ENCODE measurements around the gene USO1. TPM values are rescaled to one million over a fixed set of nuclear protein-coding genes. Genes with fewer than 3 reads are reported as not detected.
A peak's percentile ranks its signal among the peaks of the same experiment; 100 is the strongest.
"Not testable (repeated sequence)": the region's sequence is repeated elsewhere in the genome, so short reads cannot be mapped to it uniquely, and the experiment has no call there.

The USO1 gene
- total RNA-seq, 3 donors from 2014 or later (not counting 1 experiment from before 2014, with no cell fraction given) = 29.7 to 38.4 (median 32.2) TPM

DNA sequence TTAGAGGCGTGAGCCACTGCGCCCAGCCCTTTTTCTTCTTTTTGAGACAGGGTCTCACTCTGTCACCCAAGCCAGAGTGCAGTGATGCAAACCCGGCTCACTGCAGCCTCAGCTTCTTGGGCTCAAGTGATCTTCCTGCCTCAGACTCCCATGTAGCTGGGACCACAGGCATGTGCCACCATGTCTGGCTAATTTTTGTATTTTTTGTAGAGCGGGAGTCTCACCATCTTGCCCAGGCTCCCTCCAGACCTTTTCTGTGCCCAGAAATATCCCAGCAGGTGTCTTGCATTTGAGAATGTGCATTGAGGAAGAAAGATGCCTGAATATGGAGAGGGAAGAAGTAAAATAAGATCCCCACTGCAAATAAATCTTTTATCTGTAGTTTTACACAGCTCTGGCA lies 119.2 kb downstream of the USO1 start:
- Mint-ChIP-seq H3K36me3 (no peaks in the 10 kb centered on the region), H3K27me3 (ENCODE audit: low read depth in 2 of 2) (no peaks in the 10 kb centered on the region), H3K4me1 (peaks cover 0 to 4% of the 10 kb centered on the region in 2 donors), H3K4me3 (no peak overlapping the region), H3K9me3 (no peaks in the 10 kb centered on the region), H3K27ac (no peak overlapping the region)
- DNase-seq (no peak), ATAC-seq (no peak)
- Histone ChIP-seq H3K4me1 (ENCODE audit: control insufficient read depth, insufficient read depth, low read length) (no peaks in the 10 kb centered on the region), H3K27ac (ENCODE audit: low read length) (no peak overlapping the region), H3K4me3 (ENCODE audit: low read length) (no peak overlapping the region), H3K9me3 (ENCODE audit: control insufficient read depth, insufficient read depth, low read length) (no peaks in the 10 kb centered on the region), H3K27me3 (ENCODE audit: control insufficient read depth, insufficient read depth, low read length) (no peaks in the 10 kb centered on the region), H3K36me3 (ENCODE audit: control insufficient read depth, insufficient read depth, low read length) (no peaks in the 10 kb centered on the region)
- intact Hi-C loops (cut with micrococcal nuclease) = no loop called here
- WGBS (ENCODE audit: insufficient coverage) = 89% methylated on average over 4 of the region's 4 CpGs
- TF ChIP-seq, protein P1, sequence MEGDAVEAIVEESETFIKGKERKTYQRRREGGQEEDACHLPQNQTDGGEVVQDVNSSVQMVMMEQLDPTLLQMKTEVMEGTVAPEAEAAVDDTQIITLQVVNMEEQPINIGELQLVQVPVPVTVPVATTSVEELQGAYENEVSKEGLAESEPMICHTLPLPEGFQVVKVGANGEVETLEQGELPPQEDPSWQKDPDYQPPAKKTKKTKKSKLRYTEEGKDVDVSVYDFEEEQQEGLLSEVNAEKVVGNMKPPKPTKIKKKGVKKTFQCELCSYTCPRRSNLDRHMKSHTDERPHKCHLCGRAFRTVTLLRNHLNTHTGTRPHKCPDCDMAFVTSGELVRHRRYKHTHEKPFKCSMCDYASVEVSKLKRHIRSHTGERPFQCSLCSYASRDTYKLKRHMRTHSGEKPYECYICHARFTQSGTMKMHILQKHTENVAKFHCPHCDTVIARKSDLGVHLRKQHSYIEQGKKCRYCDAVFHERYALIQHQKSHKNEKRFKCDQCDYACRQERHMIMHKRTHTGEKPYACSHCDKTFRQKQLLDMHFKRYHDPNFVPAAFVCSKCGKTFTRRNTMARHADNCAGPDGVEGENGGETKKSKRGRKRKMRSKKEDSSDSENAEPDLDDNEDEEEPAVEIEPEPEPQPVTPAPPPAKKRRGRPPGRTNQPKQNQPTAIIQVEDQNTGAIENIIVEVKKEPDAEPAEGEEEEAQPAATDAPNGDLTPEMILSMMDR (IDR thresholded peaks at IDR 0.05) = no peak

- Mint-ChIP-seq H3K9me3 (no peaks in the 10 kb centered on the region), H3K4me3 (no peak overlapping the region), H3K4me1 (peaks cover 0 to 4% of the 10 kb centered on the region in 2 donors), H3K27me3 (ENCODE audit: low read depth in 2 of 2) (no peaks in the 10 kb centered on the region), H3K36me3 (no peaks in the 10 kb centered on the region), H3K27ac (no peak overlapping the region)
- H3K4me1 ChIP-seq (ENCODE audit: control insufficient read depth, insufficient read depth, low read length) = no peaks in the 10 kb centered on the region
- H3K36me3 ChIP-seq (ENCODE audit: control insufficient read depth, insufficient read depth, low read length) = no peaks in the 10 kb centered on the region
- intact Hi-C loops (cut with micrococcal nuclease) = no loop called here
- no peaks in the 10 kb centered on the region for H3K9me3 ChIP-seq (ENCODE audit: control insufficient read depth, insufficient read depth, low read length)
- no peak overlapping the region for H3K27ac ChIP-seq (ENCODE audit: low read length)
- WGBS (ENCODE audit: insufficient coverage) = 95% methylated on average over 3 of the region's 3 CpGs
- H3K4me3 ChIP-seq (ENCODE audit: low read length) = no peak overlapping the region
- TF ChIP-seq, protein P1 (IDR thresholded peaks at IDR 0.05) = no peak
- ATAC-seq = no peak
- DNase-seq = no peak
- no peaks in the 10 kb centered on the region for H3K27me3 ChIP-seq (ENCODE audit: control insufficient read depth, insufficient read depth, low read length)
Observed at GRCh38 chr4:75844151-75844662, 119.8 kb downstream of the USO1 start.

GRCh38 chr4:75845992-75846391 lies 121.6 kb downstream of the USO1 start:
- H3K27ac ChIP-seq (ENCODE audit: low read length) = no peak overlapping the region
- no peaks in the 10 kb centered on the region for H3K36me3 Mint-ChIP-seq
- no peak overlapping the region for H3K27ac Mint-ChIP-seq
- H3K27me3 Mint-ChIP-seq (ENCODE audit: low read depth in 2 of 2) = peaks cover 0 to 3% of the 10 kb centered on the region in 2 donors
- H3K27me3 ChIP-seq (ENCODE audit: control insufficient read depth, insufficient read depth, low read length) = no peaks in the 10 kb centered on the region
- intact Hi-C loops (cut with micrococcal nuclease) = no loop called here
- WGBS (ENCODE audit: insufficient coverage) = 86% methylated on average over 2 of the region's 2 CpGs
- TF ChIP-seq, protein P1 (IDR thresholded peaks at IDR 0.05) = no peak
- H3K4me3 Mint-ChIP-seq = no peak overlapping the region
- no peak for DNase-seq
- H3K36me3 ChIP-seq (ENCODE audit: control insufficient read depth, insufficient read depth, low read length) = no peaks in the 10 kb centered on the region
- H3K9me3 Mint-ChIP-seq = no peaks in the 10 kb centered on the region
- peaks cover 0 to 4% of the 10 kb centered on the region in 2 donors for H3K4me1 Mint-ChIP-seq
- H3K4me3 ChIP-seq (ENCODE audit: low read length) = no peak overlapping the region
- ATAC-seq = no peak
- H3K4me1 ChIP-seq (ENCODE audit: control insufficient read depth, insufficient read depth, low read length) = no peaks in the 10 kb centered on the region
- H3K9me3 ChIP-seq (ENCODE audit: control insufficient read depth, insufficient read depth, low read length) = no peaks in the 10 kb centered on the region

DNA sequence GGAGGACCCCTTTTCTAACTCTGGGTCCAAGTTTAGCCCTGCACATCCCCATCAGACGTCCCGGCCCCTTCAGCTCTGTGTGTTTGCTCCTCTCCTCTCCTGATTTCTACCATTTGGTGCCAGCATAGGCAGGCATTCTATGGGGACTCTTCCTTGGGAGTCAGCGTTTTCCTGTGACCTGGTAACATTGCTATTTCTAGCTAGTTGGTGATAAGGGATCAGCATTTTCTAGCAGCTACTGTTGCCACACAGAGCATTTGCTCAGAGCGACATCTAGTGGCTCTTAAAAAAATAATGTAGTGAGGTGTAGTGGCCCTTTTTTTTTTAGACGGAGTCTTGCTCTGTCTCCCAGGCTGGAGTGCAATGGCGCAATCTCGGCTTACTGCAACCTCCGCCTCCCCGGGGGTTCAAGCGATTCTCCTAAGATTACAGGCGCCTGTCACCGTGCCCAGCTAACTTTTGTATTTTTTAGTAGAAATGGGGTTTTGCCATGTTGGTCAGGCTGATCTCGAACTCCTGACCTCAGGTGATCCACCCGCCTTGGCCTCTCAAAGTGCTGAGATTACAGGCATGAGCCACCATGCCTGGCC lies 123.9 kb downstream of the USO1 start:
- H3K4me1 ChIP-seq (ENCODE audit: control insufficient read depth, insufficient read depth, low read length); H3K36me3 Mint-ChIP-seq; H3K27me3 Mint-ChIP-seq (ENCODE audit: low read depth in 2 of 2); H3K36me3 ChIP-seq (ENCODE audit: control insufficient read depth, insufficient read depth, low read length); H3K27me3 ChIP-seq (ENCODE audit: control insufficient read depth, insufficient read depth, low read length); H3K9me3 Mint-ChIP-seq; H3K4me3 ChIP-seq (ENCODE audit: low read length); H3K4me1 Mint-ChIP-seq; intact Hi-C loops (cut with micrococcal nuclease); H3K4me3 Mint-ChIP-seq; H3K9me3 ChIP-seq (ENCODE audit: control insufficient read depth, insufficient read depth, low read length); H3K27ac ChIP-seq (ENCODE audit: low read length); H3K27ac Mint-ChIP-seq: not testable (repeated sequence)
- TF ChIP-seq, protein P1 (IDR thresholded peaks at IDR 0.05) = peak; percentile 66
- 27% methylated on average over 14 of the region's 14 CpGs for WGBS (ENCODE audit: insufficient coverage)
- peak; percentile 72 to 83 (median 73) for ATAC-seq
- DNase-seq = peak in 1 of 2 donors; percentile 82

Measured in natural killer cell (primary cell).